IPS-NIHi7 (cell line): ENCODE results near the gene SLC3A2.
"Not testable (repeated sequence)": the region's sequence is repeated elsewhere in the genome, so short reads cannot be mapped to it uniquely, and the experiment has no call there.

Experiments used
- DNase-seq: peaks from one replicate; pipeline ENCODE4 v3.0.0; 2012; ENCODE audit warnings: mixed read lengths; ENCODE audit errors: extremely low spot score

Gene SLC3A2

GRCh38 chr11:62930666-62931065 is 50.0 kb downstream of the SLC3A2 start:
- no peak for DNase-seq

GRCh38 chr11:62931499-62932278 is 51.0 kb downstream of the SLC3A2 start:
- no peak for DNase-seq

GRCh38 chr11:62933285-62933684 is 52.6 kb downstream of the SLC3A2 start:
- no peak for DNase-seq

- DNase-seq: no peak
Observed at GRCh38 chr11:62933750-62934495, 53.2 kb downstream of the SLC3A2 start.

- no peak for DNase-seq
Observed at GRCh38 chr11:62934496-62934785, 53.7 kb downstream of the SLC3A2 start.

GRCh38 chr11:62937528-62937927 is 56.8 kb downstream of the SLC3A2 start:
- DNase-seq: not testable (repeated sequence)
